ENCODE results near the gene SLC35D1.

GRCh38 chr1:67059346-67059745 lies 5.4 kb upstream of the SLC35D1 start:
- no peak for TF ChIP-seq CTCF (conservative IDR thresholded peaks at IDR 0.05; ENCODE audit: low read length)
- no peak for TF ChIP-seq EZH2phosphoT487 (IDR thresholded peaks at IDR 0.05; ENCODE audit: borderline replicate concordance)

Data from Loucy (cell line).